Left forelimb (tissue), 1 donor: ENCODE data around the gene MYO15A.

Experiments
- DNase-seq: peaks from one replicate; pipeline ENCODE4 v3.0.0-alpha.2; 2018; ENCODE audit warnings: low spot score

The MYO15A gene

DNA sequence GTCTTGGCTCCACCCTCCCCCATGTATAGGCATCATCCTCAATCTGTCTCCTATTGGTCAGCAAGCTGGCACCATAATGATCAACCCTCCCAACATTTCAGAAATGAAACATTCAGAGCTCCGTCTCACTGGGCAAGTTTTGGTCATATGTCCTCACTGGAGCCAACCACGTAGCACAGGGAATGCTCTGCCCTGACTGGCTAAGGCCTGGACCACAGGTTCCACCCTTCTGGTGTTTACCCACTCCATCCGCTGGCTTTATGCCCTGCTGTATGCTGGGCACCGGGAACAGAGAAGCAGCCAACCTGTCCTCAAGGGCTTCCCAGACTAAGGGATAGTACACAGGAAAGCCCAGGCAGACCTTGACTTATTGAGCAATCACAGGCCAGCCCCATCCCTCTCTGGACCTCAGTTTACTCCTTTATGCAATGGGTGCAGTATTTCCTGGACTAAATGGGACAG lies 20.5 kb downstream of the MYO15A start:
- DNase-seq = no peak

DNA sequence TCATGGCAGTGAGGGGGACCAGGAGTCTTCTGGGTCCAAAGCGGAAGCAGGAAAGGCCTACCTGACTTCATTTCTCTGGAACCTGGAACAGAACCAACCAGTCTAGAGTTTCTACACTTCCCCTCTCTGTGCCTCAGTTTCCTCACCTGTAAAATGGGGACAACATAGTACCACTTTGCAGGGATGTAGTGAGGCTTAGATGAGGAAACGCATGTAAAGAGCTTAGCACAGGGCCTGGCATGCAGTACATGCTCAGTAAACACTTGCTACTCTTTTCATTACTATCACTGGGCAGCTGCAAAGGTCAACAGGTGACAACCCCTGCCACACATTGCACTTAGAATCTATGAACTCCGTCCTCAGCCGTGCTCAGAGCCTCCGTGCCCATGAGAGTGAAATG lies 24.2 kb downstream of the MYO15A start:
- DNase-seq = no peak

DNA sequence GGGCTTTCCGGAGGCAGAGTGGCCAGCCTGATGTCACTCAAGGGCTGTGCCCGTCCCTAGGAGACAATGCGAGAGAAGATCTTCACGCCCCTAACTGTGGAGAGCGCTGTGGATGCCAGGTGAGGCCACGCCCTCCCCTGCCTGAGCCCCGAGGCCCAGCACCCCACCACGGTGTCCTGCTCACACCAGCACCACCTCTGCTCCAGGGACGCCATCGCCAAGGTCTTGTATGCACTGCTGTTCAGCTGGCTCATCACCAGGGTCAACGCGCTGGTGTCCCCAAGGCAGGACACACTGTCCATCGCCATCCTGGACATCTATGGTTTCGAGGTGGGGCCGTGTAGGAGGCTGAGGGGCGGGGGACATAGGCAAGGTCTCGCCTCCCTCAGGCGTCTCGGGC lies 27.8 kb downstream of the MYO15A start:
- DNase-seq = no peak

DNA sequence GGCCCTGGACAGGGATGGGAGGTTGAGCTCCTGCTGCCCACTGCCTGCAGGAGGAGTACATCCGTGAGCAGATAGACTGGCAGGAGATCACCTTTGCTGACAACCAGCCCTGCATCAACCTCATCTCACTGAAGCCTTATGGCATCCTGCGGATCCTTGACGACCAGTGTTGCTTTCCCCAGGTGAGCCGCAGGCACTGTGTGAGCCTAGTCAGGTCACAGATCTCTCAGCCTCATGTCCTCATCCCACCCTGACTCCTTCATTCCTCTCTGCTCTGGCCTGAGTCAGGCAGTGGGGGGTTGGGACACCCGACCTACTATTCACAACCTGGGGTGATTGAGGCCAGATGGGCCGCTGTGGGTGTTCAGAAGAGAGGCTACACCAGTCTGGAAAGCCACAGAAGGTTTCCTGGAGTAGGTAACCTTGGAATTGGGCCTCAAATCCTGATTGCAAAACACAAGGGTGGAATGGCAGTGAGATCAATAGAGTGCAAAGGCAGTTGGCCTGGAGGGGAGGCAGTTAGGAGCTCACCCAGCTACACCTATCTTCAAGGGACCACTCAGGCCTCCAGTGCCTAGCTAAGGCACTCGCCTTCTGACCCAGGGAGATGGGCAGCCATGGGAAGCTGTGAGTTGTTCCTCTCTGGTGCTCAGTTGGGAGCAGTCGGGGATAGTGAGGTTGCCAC lies 29.7 kb downstream of the MYO15A start:
- DNase-seq = no peak

DNA sequence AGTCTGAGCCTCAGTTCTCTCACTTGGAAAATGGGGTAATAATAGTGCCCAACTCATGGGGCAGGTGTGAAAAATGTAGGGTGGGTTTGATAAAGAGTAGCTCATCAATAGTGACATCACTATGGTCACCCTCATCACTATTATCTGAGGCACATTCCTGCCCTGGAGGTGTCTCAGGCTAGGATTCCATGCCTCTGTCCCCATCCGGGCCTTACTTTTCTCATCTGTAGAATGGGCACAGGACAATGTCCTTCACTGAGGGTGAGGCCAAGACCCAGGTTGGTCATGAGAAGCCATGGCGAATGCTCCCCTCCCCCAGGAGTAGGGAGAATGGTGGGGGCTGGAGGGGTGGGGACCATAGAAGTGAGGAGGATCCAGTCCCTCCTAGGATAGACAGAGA lies 30.5 kb downstream of the MYO15A start:
- DNase-seq = no peak

DNA sequence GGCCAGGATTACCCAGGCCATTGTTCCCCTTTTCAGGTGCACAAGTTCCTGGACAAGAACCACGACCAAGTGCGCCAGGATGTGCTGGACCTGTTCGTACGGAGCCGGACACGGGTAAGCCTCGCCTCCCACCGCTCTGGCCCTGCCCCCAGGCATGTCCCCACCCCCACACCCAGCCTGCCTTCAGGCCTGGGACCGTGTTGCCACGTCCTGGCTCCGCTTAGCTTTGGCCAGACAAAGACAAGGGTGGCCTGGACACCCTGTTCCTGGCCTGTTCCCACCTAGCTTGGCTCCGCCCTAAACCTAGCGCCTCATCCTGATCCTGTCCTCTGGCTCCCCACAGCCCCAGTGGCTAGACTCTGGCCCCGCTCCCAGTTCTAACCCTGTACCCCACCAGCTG lies 30.9 kb downstream of the MYO15A start:
- DNase-seq = no peak

DNA sequence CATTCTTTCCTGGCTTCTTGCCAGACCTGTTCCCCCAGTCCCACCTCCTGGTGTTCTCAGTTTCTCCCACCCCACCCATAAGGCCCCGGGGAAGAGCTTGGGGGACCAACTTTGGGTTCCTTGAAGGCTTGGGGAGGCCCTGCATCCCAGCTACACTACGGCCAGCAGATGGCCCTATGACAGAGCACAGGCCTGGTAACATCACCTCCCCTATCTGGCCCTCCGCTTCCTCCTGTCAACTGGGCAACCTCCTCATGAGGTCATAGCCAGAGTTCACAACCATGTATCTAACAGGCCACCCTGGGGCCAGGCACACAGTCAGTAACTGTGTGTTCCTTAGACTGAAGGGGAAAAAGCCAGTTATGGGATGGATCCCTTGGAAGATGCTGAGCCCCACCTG lies 31.4 kb downstream of the MYO15A start:
- no peak for DNase-seq

DNA sequence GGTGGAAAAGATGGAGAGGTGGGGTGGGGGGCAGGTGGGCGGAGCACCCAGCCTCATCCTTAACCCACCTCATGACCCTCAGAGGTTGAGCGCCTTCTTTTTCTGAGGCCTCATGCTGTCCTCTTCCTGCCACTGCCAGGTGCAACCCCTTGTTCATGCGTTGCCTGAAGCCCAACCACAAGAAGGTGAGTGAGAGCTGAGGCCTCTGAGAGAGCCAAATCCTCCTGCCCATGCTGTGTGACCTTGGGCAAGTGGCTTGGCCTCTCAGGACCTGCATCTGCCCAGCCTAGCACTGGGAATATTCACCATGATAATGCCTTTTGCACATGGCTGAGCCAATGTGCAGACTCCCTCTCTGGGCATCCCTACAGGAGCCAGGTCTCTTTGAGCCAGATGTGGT lies 32.1 kb downstream of the MYO15A start:
- DNase-seq = no peak

DNA sequence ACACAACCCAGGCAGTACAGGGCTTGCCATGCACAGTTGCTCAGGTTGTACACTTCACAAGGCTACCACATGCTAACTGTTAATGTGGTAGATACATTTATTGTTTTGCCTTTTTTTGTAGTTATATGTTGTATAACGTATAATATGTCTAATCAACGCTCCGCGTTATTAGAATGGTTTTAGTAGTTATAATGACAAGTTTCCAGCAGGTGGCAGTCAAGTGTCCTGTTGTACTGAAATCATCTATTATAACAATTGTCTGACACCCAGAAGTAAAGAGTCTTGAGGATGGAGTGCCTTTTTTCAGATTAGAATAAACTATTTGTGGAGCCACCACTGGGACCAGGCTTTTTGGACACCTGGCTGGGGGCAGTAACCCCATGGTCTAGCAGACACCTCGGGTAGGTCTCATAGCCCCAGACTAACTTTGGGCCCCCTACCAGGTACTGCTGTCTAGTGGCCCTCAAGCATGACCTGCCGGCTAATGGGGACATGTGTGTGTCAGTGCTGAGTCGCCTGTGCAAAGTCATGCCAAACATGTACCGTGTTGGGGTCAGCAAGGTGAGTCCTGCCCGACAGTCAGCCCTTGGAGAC lies 32.8 kb downstream of the MYO15A start:
- no peak for DNase-seq

DNA sequence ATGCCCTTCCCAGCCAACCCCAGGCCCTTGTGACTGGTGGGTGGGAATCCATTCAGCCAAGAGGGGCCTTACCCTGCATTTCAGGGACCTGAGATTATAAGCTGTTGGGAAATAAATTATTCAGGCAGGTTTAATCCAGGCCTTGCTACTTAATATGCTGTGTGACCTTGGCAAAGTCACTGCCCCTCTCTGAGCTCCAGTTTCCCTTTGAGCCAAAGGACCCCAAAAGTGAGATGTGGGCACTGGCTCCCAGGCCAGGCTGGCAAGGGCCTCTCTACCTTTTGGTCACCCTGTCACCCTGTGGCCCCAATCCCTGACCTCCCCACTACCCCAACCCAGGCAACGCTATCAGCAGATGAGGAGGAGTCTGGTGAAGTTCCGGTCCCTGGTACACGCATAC lies 33.9 kb downstream of the MYO15A start:
- no peak for DNase-seq

DNA sequence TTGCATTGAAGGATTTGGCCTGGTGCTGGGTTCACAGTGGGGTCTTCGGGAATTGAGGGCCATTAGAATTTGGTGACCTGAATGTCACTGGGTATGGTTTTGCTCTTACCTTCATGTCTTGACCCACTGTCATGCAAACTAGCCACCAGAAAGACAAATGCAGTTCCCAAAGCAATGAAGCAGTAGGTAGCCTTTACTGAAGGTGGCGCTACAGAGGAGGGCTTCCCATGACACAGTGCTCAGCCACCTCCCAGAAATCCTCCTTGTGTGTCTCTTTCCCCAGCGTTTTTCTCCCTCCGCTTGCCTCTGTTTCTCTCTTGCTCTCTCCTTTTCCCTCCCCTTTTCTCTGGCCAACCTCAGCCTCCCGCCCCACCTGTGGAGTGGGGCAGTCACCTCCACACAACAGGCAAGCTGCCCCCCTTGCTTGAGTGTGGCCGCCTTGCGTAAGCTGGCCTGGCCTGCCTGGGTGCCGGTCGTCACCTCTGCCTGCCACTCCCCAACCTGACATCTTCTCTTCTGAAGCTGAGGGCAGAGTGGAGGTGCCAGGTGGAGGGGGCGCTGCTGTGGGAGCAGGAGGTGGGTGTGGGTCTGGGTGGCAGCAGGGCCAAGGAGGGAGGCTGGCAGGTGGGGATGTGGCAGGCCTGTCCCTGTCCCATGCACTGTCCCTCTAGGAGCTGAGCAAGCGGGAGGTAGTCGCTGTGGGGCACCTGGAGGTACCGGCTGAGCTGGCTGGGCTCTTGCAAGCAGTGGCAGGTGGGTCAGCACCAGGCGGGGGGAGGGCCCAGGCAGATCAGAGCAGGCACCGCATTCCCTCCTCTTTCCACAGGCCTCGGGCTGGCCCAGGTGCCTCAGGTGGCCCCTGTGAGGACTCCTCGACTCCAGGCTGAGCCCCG lies 34.7 kb downstream of the MYO15A start:
- no peak for DNase-seq

DNA sequence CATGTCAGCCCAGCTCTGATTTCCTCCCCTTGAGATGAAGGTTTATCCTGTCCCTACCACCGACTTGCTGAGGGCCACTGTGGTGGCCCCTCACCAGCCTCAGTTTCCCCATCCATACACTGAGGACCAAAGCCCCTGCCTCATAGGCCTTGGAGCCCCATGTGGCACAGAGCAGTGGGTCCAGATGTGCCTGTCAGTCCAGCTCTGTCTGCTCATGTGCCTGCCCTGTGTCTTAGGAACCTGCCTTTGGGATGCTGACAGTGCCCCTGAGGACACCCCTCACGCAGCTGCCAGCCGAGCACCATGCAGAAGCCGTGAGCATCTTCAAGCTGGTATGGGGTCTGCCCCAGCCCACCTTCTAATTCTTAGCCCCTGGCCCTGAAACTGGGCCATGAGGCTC lies 35.7 kb downstream of the MYO15A start:
- DNase-seq = no peak

DNA sequence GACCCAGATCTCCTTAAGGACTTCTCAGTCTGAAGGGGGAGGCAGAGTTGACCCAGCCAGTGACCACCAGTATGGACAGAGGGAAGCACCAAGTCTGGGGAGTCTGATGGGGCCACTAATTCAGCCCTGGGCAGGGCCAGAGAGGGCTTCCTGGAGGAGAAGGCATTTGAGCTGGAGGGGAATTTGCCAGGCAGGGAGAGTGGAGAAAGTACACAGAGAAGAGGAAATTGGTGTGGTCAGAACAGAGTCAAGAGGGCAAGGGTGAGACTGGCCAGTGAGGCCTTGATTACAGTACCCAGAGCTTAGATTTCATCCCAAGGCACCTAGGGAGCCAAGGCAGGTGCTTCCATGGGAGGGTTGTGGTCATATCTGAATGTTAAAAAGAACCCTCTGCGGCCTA lies 36.3 kb downstream of the MYO15A start:
- DNase-seq = no peak

DNA sequence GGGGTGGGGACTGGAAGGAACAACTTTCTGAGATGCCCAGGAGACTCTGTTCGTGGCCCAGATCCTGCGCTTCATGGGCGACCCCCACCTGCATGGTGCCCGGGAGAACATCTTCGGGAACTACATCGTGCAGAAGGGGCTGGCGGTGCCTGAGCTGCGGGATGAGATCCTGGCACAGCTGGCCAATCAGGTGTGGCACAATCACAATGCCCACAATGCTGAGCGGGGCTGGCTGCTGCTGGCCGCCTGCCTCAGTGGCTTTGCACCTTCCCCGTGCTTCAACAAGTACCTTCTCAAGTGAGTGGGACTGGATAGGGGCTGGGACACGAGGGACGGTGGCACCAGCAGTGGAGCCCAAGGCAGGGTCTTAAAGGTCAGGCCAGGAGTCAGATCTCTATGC lies 37.3 kb downstream of the MYO15A start:
- no peak for DNase-seq

DNA sequence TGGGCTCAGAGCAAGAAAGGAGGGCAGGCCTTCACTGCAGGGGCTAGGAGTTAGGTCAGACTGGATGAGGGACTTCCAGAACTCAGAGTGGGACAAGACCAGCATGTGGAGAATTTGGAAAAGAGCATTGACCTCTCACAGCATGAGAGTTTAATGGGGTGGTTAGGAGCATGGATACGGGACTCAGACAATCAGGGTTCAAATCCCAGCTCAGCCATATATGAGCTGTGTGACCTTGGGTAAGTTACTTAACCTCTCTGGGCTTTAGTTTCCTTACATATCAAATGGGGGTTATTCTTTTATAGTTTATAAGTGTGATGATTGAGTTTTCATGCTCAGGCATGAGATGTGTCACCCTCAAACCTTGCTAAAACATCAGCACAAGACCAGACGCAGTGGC lies 37.7 kb downstream of the MYO15A start:
- no peak for DNase-seq

DNA sequence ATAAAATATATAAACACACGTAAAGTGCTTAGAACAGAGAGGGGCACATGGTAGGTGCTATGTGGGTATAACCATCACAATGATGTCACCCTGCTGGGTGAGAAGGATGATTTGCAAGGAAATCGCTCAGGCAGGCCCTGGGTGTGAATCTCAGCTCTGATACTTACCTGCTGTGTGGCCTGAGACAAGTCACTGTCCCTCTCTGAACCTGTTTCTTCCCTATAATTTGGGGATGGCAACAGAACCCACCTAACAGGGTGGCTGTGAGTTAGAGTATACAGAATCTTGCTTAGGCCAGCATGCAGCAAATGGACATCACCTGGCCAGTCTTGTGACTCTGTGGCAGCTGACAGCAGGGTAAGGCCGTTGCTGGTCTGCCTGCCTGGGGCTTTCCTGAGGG lies 38.4 kb downstream of the MYO15A start:
- DNase-seq = no peak

DNA sequence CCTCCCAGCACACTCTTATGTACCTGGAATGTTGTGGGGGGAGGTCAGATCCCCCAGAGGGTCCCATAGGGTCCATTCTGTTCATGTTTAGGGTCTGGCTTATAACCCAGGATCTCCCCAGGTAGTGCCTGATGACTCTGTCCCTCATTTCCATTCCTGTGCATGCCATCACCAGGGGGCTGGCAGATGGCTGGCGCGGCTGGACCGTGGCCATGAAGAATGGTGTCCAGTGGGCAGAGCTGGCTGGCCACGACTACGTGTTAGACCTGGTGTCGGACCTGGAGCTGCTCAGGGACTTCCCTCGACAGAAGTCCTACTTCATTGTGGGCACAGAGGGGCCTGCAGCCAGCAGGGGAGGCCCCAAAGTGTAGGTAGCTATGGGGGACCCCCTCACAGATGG lies 40.0 kb downstream of the MYO15A start:
- DNase-seq = no peak

DNA sequence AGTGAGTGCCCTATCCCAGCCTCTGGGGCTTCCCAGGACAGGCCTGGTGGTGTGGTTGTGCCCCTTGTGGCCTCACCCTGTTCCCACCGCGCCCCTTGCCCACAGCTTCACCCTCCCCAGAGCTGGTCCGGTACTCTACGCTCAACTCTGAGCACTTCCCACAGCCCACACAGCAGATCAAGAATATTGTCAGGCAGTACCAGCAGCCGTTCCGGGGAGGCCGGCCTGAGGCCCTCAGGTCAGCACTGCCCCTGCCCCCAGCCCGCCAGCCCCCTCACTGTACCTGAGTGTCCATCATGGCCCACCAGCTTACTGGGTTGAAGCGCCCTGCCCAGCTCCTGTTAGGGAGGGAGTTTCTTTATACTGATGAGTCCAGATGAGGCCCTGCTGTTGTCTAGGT lies 42.7 kb downstream of the MYO15A start:
- no peak for DNase-seq

DNA sequence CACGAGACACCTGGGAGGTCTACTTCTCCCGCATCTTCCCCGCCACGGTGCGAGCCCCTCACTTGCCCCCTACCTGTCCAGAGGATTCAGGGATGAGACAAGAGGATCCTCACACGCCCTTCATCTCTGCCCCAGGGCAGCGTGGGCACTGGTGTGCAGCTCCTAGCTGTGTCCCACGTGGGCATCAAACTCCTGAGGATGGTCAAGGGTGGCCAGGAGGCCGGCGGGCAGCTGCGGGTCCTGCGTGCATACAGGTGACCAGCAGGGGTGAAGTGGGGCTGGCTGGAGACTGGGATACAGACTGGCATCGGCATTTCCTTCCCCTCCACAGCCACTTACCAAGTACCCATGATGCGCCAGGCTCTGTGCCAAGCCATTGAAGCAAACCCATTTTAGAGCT lies 46.6 kb downstream of the MYO15A start:
- no peak for DNase-seq

DNA sequence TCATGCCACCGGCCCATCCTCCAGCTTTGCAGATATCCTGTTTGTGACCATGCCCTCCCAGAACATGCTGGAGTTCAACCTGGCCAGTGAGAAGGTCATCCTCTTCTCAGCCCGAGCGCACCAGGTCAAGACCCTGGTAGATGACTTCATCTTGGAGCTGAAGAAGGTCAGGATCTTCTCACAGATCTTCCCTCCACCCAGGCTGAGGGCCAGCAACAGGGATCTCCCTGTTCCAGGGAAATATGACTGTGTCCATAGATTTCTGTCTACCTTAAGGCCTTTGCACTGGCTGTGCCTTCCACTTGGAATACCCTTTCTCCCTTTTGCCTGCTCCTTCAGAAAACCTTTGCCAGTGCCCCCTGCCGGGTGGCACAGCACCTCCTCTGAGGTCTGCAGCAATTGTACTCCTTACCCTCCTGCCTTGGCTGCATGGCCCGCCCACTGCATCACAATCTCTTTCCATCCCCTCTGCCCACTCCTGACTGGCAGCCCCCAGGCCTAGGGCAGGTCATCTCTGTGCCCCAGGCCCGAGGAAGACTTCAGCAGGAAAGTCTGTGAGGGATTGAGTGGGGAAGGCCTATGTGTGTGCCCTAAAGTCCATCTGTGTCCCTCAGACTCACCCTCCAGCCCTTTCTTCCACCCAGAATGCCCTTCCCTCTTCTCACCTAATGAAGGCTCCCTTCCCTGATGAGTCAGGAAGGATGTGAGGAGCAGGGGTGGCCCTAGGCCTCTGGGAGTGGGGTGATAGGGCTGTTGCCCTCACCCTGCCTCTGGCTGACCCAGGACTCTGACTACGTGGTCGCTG lies 47.8 kb downstream of the MYO15A start:
- no peak for DNase-seq

DNA sequence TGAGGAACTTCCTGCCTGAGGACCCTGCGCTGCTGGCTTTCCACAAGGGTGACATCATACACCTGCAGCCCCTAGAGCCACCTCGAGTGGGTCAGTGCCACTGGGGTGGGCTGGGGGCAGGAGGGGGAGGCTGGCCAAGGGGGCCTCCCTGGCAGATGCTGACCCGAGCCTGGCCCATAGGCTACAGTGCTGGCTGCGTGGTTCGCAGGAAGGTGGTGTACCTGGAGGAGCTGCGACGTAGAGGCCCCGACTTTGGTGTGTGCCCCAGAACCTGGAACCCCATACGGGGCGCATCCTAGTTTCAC lies 48.4 kb downstream of the MYO15A start:
- no peak for DNase-seq

DNA sequence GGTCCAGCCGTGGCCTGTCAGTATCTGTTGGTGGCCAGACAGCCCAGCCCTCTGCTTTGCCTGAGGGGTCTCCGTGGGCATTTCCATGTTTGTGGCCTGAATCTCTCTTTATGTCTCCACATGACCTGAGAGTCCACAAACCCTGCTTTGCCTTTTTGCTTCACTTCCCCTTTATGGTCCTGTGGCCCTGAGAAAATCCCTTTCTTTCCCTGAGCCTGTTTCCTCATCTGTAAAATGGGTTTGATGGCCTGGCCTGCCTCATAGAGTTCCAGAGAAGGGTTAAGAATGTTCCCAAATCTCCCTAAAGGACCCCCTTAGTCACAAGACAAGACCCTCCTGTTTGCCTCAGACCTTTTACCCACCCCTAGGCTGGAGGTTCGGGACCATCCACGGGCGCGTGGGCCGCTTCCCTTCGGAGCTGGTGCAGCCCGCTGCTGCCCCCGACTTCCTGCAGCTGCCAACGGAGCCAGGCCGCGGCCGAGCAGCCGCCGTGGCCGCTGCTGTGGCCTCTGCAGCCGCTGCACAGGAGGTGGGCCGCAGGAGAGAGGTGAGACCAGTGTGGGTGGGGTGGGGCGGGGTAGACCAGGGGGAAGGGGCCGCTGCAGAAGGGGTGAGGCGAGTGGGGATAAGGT lies 48.9 kb downstream of the MYO15A start:
- DNase-seq = no peak
